ENCODE measurements around the gene C1orf35.
A peak's percentile ranks its signal among the peaks of the same experiment; 100 is the strongest.

C1orf35 gene

DNA sequence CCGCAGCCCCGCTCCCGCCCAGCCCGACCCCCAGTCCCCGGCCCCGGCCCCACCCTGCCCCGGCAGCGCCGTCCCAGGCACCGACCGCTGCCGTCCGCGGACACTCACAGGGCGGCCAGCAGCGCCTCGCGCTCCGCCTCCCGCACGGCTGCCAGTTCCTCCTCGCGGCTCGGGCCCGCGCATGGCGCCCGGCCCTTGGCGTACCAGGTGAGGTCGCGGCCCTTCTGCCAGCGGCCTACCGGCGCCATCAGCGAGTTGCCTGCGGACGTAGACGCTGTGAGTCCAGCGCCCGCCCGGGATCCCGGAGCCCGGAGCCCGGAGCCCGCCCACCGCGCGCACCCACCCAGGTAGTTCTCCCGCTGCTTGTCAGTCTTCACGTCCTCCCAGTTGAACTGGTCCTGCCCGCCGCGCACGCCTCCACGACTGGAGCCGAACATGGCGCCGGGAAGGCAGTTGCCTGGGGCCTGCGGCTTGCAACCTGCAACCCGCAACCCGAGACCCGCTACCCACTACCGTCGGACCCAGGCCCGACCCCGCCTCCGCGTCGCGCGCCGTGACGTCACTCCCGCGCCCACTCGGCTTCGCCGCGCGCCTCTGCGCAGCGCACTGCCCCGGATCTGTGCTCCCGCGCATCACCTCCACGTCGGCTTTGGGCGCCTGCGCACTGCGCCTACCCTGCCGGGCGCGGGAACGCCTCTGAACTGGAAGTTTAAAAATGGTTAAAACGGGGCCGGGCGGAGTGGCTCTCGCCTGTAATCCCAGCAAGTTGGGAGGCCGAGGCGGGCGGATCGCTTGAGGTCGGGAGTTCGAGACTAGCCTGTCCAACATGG, at the start of gene C1orf35:
TSS of gene C1orf35 (minus strand) at position 535 of the 830 bp plus-strand sequence. CDS start at position 437, 98 bp downstream.
- peak; percentile 90 for DNase-seq (ENCODE audit: low spot score)

GRCh38 chr1:228152918-228153258, 49.8 kb upstream of the C1orf35 start:
- no peak for DNase-seq (ENCODE audit: low spot score)

DNA sequence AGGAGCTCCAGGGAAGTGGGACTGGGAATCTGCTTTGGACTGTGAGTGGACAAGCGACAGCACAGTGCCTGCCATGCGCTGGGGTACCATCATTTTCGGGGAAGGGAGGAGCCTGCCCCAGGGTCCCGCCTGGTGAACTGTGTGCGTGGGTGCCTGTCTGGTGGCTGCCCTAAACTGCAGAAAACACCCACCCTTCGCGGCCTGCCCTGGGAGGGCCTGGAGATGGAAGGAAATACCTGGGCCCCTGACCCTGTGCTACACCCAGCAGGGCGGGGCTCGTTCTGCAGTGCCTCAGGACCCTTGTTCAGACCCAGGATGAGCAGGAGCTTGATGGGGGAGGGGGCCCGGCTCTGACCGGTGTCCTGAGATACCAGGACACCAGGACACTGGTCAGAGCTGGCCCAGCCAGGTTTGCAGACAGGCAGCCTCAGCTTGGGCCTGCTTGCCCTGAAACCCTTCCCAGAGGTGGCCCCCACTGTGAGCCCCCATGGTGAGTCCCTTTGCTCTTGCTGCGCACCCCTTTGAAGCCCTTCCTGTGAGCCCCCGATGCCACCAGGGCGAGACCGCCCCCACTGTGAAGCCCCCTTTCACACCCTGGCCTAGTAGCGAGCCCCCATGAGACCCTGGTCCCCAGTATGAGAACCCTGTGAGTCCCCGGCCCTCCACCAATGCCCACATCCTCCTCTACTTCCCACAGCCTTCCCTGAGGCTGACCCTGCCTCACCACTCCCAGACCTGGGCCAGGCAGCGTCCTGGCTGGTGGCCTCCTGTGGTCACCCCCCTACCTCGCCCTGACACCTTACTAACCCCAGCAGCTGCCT, 49.2 kb upstream of the C1orf35 start:
- DNase-seq (ENCODE audit: low spot score) = no peak

- no peak for DNase-seq (ENCODE audit: low spot score)
Measured at GRCh38 chr1:228151180-228151925, 48.2 kb upstream of the C1orf35 start.

GRCh38 chr1:228150461-228151179, 47.5 kb upstream of the C1orf35 start:
- no peak for DNase-seq (ENCODE audit: low spot score)

GRCh38 chr1:228150120-228150460, 47.0 kb upstream of the C1orf35 start:
- no peak for DNase-seq (ENCODE audit: low spot score)

- no peak for DNase-seq (ENCODE audit: low spot score)
Measured at GRCh38 chr1:228149406-228150119, 46.4 kb upstream of the C1orf35 start, which contains the start of gene GJC2. Gene GJC2 (plus strand): TSS chr1:228149930. CDS start chr1:228157759, 7,829 bp downstream.

DNA sequence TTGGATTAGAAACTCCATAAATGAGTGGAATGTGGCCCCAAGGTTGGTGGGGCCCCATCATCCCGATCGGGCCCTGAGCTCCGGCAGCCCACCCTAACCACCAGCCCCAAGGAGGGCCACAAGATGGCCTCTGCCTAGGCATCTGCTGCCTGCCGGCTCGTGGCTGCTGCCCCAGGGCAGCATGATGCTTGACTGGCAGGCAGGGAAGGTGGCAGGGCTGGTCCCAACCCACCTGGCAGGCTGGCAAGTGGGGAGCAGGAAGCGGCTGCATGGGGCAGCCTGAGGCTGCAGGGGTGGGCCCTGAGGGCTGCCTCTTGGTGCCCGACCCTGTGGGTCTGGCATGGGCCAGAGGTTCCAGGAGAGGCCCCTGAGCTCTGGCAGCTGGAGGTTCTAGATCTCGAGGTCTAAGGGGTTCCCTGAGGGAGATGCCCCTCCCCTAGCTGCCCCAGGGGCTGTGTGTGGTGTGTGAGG, 45.8 kb upstream of the C1orf35 start:
- DNase-seq (ENCODE audit: low spot score) = no peak

GRCh38 chr1:228148196-228148861, 45.2 kb upstream of the C1orf35 start:
- DNase-seq (ENCODE audit: low spot score) = no peak

GRCh38 chr1:228147768-228148167, 44.6 kb upstream of the C1orf35 start:
- no peak for DNase-seq (ENCODE audit: low spot score)

DNA sequence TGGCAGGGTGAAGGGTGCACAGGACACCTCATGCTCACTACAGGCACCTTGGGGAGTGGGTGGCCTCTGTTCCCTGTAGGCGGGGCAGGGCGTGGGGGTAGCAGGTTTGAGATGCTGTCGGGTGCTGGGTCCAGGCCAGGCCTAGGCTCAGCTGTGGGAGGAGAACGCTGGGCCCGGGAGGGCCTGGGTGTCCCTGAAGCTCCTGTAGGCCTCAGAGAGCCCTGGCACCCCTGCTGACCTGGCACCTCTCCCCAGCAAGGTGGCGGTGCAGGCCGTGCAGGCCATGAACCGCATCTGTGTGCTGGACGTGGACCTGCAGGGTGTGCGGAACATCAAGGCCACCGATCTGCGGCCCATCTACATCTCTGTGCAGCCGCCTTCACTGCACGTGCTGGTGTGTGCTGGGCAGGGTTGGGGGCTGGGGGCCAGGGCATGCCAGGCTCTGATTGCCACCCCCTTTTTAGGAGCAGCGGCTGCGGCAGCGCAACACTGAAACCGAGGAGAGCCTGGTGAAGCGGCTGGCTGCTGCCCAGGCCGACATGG, 44.1 kb upstream of the C1orf35 start:
- DNase-seq (ENCODE audit: low spot score) = no peak

DNA sequence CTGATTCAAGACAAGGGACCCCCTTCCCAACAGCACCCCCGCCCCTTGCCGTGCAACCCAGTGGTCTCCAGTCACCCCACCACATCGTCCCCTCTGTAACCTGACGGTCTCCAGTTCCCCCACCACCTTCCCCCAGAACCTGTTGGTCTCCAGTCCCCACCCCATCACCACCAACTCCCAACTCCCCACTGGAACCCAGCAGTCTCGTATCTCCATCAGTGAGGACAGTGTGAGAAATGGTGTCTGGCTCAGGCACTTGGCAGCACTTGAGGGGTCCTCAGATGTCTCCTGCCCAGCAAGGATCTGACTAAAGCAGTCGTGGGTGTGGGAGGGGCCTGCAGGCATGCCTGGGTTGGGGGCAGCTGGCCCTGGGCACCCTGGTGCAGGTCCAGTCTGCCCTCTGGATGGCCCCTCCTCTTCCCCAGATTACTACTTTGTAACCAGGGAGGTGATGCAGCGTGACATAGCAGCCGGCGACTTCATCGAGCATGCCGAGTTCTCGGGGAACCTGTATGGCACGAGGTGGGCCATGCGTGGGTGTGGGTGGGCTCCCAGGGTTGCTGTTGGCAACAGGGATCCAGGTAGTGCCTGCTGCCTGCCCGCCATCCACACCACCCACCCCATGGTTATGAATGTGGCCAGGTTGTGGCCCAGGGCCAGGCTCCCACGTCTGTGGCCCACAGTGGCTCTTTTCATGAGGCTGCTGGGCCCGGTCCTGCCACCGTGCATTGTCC, 43.5 kb upstream of the C1orf35 start:
- DNase-seq (ENCODE audit: low spot score) = no peak

DNA sequence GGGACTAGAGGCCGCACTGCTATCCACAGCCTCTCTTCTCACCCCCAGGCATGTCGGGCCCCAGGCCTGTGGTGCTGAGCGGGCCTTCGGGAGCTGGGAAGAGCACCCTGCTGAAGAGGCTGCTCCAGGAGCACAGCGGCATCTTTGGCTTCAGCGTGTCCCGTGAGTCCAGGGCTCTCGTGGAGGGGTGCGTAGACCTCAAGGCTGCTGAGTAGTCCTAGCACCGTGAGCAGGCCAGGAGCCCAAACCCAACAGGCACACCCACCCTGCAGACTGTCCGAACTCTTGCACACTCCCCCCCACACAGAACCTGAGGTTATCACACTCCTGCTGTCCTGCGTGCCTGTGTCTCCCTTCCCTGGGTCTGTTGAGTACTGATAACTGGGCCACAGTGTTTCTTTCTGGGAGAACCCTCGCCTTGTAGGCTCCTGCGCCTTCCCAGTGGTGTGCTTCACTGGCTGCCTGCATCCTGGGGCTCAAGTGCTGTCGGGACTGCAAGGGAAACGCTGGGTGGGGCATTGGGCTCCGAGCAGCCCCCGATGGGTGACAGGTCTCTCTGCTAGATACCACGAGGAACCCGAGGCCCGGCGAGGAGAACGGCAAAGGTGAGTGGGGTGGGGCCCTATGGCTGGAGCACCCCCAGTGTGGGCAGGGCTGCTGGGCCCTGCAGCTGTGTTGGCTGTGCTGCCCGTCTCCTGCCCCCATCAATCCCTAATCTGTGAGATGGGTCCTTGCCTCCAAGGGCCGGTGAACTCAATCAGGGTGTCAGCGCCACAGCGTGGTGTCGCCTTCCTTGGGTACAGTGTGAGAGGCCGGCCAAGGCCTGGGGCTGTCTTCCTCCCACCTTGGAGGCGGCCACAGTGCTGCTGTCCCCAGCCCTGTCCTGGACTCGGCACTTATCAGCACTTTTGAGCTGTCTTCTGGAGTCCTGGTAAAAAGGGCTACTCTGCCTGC, 42.6 kb upstream of the C1orf35 start:
- no peak for DNase-seq (ENCODE audit: low spot score)

DNA sequence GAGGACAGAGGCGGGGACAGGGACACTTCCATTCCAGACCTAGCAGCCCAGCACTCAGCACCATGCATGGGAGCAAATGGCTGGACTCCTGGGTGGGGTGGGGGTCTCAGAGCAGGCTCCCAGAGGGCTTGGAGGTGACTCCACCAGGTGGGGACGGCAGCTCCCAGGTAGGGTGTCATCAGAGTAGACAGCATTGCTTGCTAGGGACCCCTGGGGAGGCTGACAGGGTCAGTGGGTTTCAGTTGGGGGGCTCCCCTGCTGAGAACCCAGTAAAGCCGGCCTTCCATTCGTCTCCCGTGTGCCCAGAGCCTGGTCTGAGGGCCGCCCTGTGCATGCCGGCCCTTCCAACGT, 41.8 kb upstream of the C1orf35 start:
- DNase-seq (ENCODE audit: low spot score) = no peak

DNA sequence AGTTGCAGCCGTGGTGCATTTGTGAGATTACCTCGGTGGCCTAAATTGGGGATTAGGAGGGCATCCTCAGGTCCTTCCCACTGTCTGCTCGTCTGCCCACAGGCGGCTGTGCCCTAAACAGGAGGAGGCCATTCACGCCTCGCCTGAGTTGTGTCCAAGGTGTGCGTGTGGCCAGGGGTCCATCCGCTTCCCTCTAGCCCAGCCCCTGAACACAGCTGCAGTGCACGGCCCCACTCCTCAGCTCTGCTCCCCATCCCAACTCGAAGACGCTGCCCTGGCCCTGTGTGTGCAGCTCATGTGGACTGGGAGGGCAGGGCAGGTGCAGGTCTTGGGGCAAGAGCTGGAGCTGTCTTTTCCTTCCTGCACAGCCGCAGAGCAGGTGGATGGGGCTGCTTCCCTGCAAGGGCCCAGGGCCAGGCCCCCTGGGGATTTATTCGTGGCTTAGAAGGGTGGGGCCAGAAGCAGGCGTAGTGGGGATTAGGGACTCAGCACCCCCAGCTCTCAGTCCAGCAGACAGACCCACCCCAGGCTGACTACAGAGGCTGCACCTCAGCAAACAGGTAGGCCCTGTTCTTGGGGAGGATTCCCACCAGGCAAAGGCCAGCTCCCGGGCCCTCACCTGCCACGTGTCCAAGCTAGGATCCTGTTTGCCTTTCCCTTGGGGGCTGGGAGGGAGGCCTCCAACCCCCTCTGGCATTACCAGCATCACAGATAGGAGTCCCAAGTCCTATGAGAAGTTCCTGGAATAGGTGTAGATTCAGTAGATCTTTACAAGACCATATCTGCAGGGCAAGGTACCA, 41.3 kb upstream of the C1orf35 start:
- DNase-seq (ENCODE audit: low spot score) = no peak

DNA sequence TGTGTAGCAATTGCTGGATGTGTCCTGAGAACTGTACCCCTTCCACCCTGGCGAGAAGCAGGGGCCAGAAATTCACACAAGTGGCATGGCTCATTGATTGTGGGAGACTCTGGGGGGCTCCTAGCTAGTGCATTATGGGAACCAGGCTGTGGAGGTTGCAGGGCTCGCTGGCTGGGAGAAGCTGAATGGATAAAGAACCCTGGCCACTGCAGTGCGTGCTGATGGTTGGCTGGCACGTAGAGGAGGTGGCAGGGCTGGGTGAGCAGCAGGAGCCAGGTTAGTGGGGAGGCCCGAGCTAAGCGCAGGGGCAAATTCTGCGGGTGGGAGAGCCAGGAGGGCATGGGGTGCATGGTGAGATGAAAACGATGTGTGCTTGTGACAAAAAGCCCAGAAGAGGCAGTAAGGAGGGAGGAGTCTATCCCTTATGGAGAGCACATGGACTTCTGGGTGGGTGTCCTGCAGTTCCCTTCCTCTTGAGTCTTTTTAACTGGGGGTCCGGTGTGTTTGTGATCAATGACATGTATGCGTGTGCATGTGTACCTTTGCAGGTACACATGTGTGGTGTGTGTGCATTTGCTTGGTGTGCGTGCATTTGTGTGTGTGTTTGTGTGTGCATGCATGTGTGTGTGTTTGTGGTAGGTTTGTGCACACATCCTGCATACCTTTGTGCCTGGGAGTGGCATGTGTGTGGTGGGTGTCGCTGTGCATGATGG, 40.5 kb upstream of the C1orf35 start:
- no peak for DNase-seq (ENCODE audit: low spot score)

DNA sequence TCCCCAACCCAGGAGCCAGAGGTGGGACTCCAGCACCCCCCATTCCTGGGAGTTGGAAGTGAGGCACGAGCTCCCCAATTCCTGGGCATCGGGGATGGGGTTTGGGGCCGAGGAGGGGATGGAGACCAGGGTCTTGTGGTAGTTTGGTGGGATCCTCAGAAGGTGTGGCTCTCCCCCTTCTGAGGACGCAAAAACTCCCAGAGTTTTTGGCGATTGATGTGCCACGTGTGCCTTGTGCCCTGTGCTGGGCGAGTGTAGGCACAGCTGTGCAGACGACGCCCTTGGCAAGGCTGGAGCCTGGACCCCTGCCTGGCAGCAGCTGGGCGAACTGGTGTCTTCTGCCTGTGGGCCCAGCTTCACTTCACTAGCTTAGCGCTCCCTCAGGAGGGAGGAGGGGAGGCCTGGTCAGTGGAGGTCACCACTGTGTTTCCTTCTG, 39.6 kb upstream of the C1orf35 start:
- DNase-seq (ENCODE audit: low spot score) = no peak

Measured in cerebellar cortex (tissue), 1 donor.